ENCODE results near the gene STX8.
A peak's percentile ranks its signal among the peaks of the same experiment; 100 is the strongest.

The STX8 gene

GRCh38 chr17:9364837-9365430, 210.7 kb downstream of the STX8 start:
- no peak overlapping the region for H3K4me3 ChIP-seq (ENCODE audit: low read length)
- H3K27ac ChIP-seq (ENCODE audit: low read length), result no peak overlapping the region

GRCh38 chr17:9363440-9364350, 211.9 kb downstream of the STX8 start:
- Histone ChIP-seq H3K27ac (ENCODE audit: low read length) (no peak overlapping the region), H4K20me1 (ENCODE audit: insufficient read depth, low read length) (no peaks in the 10 kb centered on the region)
- TF ChIP-seq EZH2phosphoT487 (IDR thresholded peaks at IDR 0.05; ENCODE audit: low read depth), result no peak

More at GRCh38 chr17:9364837-9365430, 210.7 kb downstream of the STX8 start:
- Histone ChIP-seq H3K79me2 (ENCODE audit: low read length) (no peaks in the 10 kb centered on the region), H3K4me2 (ENCODE audit: low read length) (0 out of 2 replicates have a peak overlapping the region, but pooled peaks have one; percentile 12), H3K27me3 (ENCODE audit: low read depth, low read length) (no peaks in the 10 kb centered on the region), H3K9ac (ENCODE audit: low read length) (no peak overlapping the region), H3K36me3 (replicated peaks; ENCODE audit: low read depth, low read length) (no peaks in the 10 kb centered on the region), H2AFZ (ENCODE audit: low read depth, low read length) (no peak overlapping the region), H3K9me3 (ENCODE audit: insufficient read depth, low read length) (no peaks in the 10 kb centered on the region), H3K4me1 (ENCODE audit: low read length) (peaks cover 18% of the 10 kb centered on the region), H4K20me1 (ENCODE audit: insufficient read depth, low read length) (no peaks in the 10 kb centered on the region)
- TF ChIP-seq EZH2phosphoT487 (IDR thresholded peaks at IDR 0.05; ENCODE audit: low read depth), result no peak
- TF ChIP-seq CTCF (IDR thresholded peaks at IDR 0.05; ENCODE audit: low read depth, low read length), result no peak

GRCh38 chr17:9361188-9361955, 214.2 kb downstream of the STX8 start:
- Histone ChIP-seq H3K4me3 (ENCODE audit: low read length) (no peak overlapping the region), H3K27ac (ENCODE audit: low read length) (no peak overlapping the region), H3K9me3 (ENCODE audit: insufficient read depth, low read length) (no peaks in the 10 kb centered on the region), H3K79me2 (ENCODE audit: low read length) (no peaks in the 10 kb centered on the region), H3K27me3 (ENCODE audit: low read depth, low read length) (no peaks in the 10 kb centered on the region), H4K20me1 (ENCODE audit: insufficient read depth, low read length) (no peaks in the 10 kb centered on the region), H3K36me3 (replicated peaks; ENCODE audit: low read depth, low read length) (no peaks in the 10 kb centered on the region), H3K4me1 (ENCODE audit: low read length) (peaks cover 27% of the 10 kb centered on the region), H3K4me2 (ENCODE audit: low read length) (no peak overlapping the region), H2AFZ (ENCODE audit: low read depth, low read length) (no peak overlapping the region), H3K9ac (ENCODE audit: low read length) (no peak overlapping the region)
- TF ChIP-seq CTCF (IDR thresholded peaks at IDR 0.05; ENCODE audit: low read depth, low read length) (no peak), EZH2phosphoT487 (IDR thresholded peaks at IDR 0.05; ENCODE audit: low read depth) (no peak)

More at GRCh38 chr17:9363440-9364350, 211.9 kb downstream of the STX8 start:
- Histone ChIP-seq H3K9ac (ENCODE audit: low read length) (no peak overlapping the region), H3K79me2 (ENCODE audit: low read length) (no peaks in the 10 kb centered on the region), H3K4me3 (ENCODE audit: low read length) (no peak overlapping the region), H3K4me1 (ENCODE audit: low read length) (peaks cover 18% of the 10 kb centered on the region), H3K36me3 (replicated peaks; ENCODE audit: low read depth, low read length) (no peaks in the 10 kb centered on the region), H3K4me2 (ENCODE audit: low read length) (no peak overlapping the region), H3K27me3 (ENCODE audit: low read depth, low read length) (no peaks in the 10 kb centered on the region), H3K9me3 (ENCODE audit: insufficient read depth, low read length) (no peaks in the 10 kb centered on the region), H2AFZ (ENCODE audit: low read depth, low read length) (no peak overlapping the region)

- H3K27ac ChIP-seq (ENCODE audit: low read length), result no peak overlapping the region
- H3K36me3 ChIP-seq (replicated peaks; ENCODE audit: low read depth, low read length), result no peaks in the 10 kb centered on the region
- no peaks in the 10 kb centered on the region for H3K79me2 ChIP-seq (ENCODE audit: low read length)
- H3K9ac ChIP-seq (ENCODE audit: low read length), result no peak overlapping the region
- H3K4me3 ChIP-seq (ENCODE audit: low read length), result no peak overlapping the region
- no peaks in the 10 kb centered on the region for H3K9me3 ChIP-seq (ENCODE audit: insufficient read depth, low read length)
- H3K4me2 ChIP-seq (ENCODE audit: low read length), result no peak overlapping the region
- no peaks in the 10 kb centered on the region for H3K27me3 ChIP-seq (ENCODE audit: low read depth, low read length)
- no peak for TF ChIP-seq CTCF (IDR thresholded peaks at IDR 0.05; ENCODE audit: low read depth, low read length)
- no peak for TF ChIP-seq EZH2phosphoT487 (IDR thresholded peaks at IDR 0.05; ENCODE audit: low read depth)
- peaks cover 34% of the 10 kb centered on the region for H3K4me1 ChIP-seq (ENCODE audit: low read length)
- H2AFZ ChIP-seq (ENCODE audit: low read depth, low read length), result no peak overlapping the region
- no peaks in the 10 kb centered on the region for H4K20me1 ChIP-seq (ENCODE audit: insufficient read depth, low read length)
These were observed 214.9 kb downstream of the STX8 start for GRCh38 chr17:9360677-9361081.
